A673 (cell line): Measurements from ENCODE around the gene ZFAND2A. TPM values are rescaled to one million over a fixed set of nuclear protein-coding genes. Genes with fewer than 3 reads are reported as not detected.
"Not testable (repeated sequence)": the region's sequence is repeated elsewhere in the genome, so short reads cannot be mapped to it uniquely, and the experiment has no call there.

Experiments
- BruUV-seq: library from RNA; stranded (reverse); fragments of 400-500 nt; replicated peaks from 2 replicates; lab custom pipeline; 2021; lab: Mats Ljungman, UMichigan
- CTCF ChIA-PET: fragments of 300-600 bp; sonication (Branson Sonifier 250); formaldehyde crosslinking; loops from one replicate; lab custom pipeline; 2022; ENCODE audit warnings: antibody characterized with exemption; lab: Charles Lee
- POLR2A ChIA-PET: fragments of 300-600 bp; sonication (Branson Sonifier 250); formaldehyde crosslinking; loops from one replicate; lab custom pipeline; 2022; ENCODE audit warnings: antibody characterized with exemption; ENCODE audit not compliant: low non-redundant PET; lab: Charles Lee
- DNase-seq: peaks from one replicate; pipeline ENCODE4 v3.0.0-alpha.2; 2015; ENCODE audit warnings: low spot score
- H3K27ac ChIP-seq: fragments of 200-600 bp; sonication (generic); 2 replicates; pipeline ENCODE4 v1.5.1; 2016; ENCODE audit warnings: mixed run types, low read depth, mild to moderate bottlenecking, mixed read lengths, antibody characterized with exemption, low read length; ENCODE audit not compliant: poor library complexity, severe bottlenecking
- H3K27me3 ChIP-seq: fragments of 200-600 bp; sonication (generic); replicated peaks from 2 replicates; pipeline ENCODE4 v1.6.1; 2017; ENCODE audit warnings: mixed run types, low read depth, mild to moderate bottlenecking, mixed read lengths, antibody characterized with exemption, low read length; ENCODE audit not compliant: insufficient read depth, poor library complexity
- H3K36me3 ChIP-seq: fragments of 200-600 bp; sonication (generic); 2 replicates; pipeline ENCODE4 v1.6.1; 2016; ENCODE audit warnings: mixed run types, mild to moderate bottlenecking, mixed read lengths, antibody characterized with exemption, low read length; ENCODE audit not compliant: insufficient read depth, poor library complexity, severe bottlenecking
- H3K4me1 ChIP-seq: fragments of 200-600 bp; sonication (generic); 2 replicates; pipeline ENCODE4 v1.6.1; 2017; ENCODE audit warnings: mixed run types, mild to moderate bottlenecking, mixed read lengths, antibody characterized with exemption, low read length; ENCODE audit not compliant: insufficient read depth, poor library complexity, severe bottlenecking
- H3K4me3 ChIP-seq: fragments of 200-600 bp; sonication (generic); 2 replicates; pipeline ENCODE4 v1.5.1; 2016; ENCODE audit warnings: low read depth, mixed run types, mild to moderate bottlenecking, mixed read lengths, low read length; ENCODE audit not compliant: poor library complexity, severe bottlenecking
- H3K9me3 ChIP-seq: fragments of 200-600 bp; sonication (generic); 2 replicates; pipeline ENCODE4 v1.6.1; 2016; ENCODE audit warnings: mixed run types, low read depth, mild to moderate bottlenecking, mixed read lengths, antibody characterized with exemption, low read length; ENCODE audit not compliant: poor library complexity, severe bottlenecking
- EZH2 ChIP-seq: fragments of 200-600 bp; sonication (generic); IDR thresholded peaks from 2 replicates; pipeline ENCODE4 v1.6.1; 2017; ENCODE audit warnings: borderline replicate concordance, low read depth, mild to moderate bottlenecking, mixed read lengths, antibody characterized with exemption, low read length; ENCODE audit not compliant: poor library complexity, severe bottlenecking
- intact Hi-C: fragments of 100-400 bp; cut with micrococcal nuclease; formaldehyde crosslinking; loops from one replicate; pipeline ENCODE4 v1.10.0; 2022; ENCODE audit not compliant: unreplicated experiment
- total RNA-seq: library from RNA; stranded (reverse); gene quantifications from 2 replicates; pipeline ENCODE4 v1.2.3, GENCODE V29; 2021
- TF ChIP-seq, protein P1 (sequence below): fragments of 300-800, 200-600 bp; sonication (generic); conservative IDR thresholded peaks from 2 replicates; pipeline ENCODE4 v1.5.1; 2017; ENCODE audit warnings: low read depth, mild to moderate bottlenecking, antibody characterized with exemption, low read length, moderate library complexity, mixed read lengths

ZFAND2A gene
- total RNA-seq, 1 experiment from 2014 or later = 27.4 TPM

DNA sequence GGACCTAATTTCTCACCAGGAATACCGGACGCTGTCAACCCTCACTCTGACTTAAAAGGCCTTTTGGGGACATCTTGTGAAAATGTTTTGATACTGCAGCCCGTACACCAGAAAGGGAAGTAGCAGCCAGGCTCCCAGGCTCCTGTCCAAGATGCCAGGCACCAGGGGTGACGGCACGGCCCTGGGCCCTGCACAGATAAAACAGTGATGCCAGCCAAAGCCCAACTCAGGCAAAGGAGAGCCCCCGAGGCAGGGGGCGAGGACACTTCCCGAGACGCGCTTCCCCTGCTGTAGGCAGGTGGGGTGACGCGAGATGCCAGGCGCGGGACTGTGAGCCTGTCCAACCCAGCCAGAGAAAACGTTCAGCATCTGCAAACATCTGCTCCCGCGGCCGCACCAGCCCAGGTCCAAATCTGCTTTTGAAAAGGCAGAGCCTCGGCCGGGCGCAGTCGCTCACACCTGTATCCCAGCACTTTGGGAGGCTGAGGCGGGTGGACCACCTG is 15.7 kb downstream of the ZFAND2A start:
- intact Hi-C loops = no loop called here
- peak; percentile 47 for DNase-seq

DNA sequence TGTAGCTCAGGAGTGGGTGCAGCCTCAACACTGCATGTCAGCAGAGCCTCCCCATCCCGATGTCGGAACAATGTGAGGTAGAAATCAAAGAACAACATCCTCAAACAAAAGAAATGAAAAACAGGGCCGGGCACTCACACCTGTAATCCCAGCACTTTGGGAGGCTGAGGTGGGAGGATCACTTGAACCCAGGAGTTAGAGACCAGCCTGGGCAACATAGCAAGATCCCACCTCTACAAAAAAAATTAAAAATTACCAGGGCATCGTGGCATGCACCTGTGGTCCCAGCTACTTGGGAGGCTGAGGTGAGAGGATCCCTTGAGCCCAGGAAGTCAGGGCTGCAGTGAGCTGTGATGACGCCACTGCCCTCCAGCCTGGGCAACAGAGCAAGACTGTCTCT is 17.0 kb downstream of the ZFAND2A start:
- BruUV-seq, POLR2A ChIA-PET: not testable (repeated sequence)
- CTCF ChIA-PET = interaction anchor here (0.6 kb wide), 1 partner anchor 34 kb away, joined by 3 read pairs; no protein-coding TSS in a partner anchor

More for the DNA sequence above, 15.7 kb downstream of the ZFAND2A start:
- no peaks in the 10 kb centered on the region for H3K4me1 ChIP-seq
- H3K36me3 ChIP-seq = no peaks in the 10 kb centered on the region
- H3K4me3 ChIP-seq = no peak overlapping the region
- no peaks in the 10 kb centered on the region for H3K9me3 ChIP-seq
- BruUV-seq = no TSS peak
- TF ChIP-seq EZH2 = no peak
- TF ChIP-seq, protein P1, sequence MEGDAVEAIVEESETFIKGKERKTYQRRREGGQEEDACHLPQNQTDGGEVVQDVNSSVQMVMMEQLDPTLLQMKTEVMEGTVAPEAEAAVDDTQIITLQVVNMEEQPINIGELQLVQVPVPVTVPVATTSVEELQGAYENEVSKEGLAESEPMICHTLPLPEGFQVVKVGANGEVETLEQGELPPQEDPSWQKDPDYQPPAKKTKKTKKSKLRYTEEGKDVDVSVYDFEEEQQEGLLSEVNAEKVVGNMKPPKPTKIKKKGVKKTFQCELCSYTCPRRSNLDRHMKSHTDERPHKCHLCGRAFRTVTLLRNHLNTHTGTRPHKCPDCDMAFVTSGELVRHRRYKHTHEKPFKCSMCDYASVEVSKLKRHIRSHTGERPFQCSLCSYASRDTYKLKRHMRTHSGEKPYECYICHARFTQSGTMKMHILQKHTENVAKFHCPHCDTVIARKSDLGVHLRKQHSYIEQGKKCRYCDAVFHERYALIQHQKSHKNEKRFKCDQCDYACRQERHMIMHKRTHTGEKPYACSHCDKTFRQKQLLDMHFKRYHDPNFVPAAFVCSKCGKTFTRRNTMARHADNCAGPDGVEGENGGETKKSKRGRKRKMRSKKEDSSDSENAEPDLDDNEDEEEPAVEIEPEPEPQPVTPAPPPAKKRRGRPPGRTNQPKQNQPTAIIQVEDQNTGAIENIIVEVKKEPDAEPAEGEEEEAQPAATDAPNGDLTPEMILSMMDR = peak; percentile 46; the same call in 1 of the 2 replicates
- H3K27me3 ChIP-seq = no peaks in the 10 kb centered on the region
- ChIA-PET CTCF (interaction anchor here (1.0 kb wide), 1 partner anchor 151 kb away, joined by 5 read pairs; no protein-coding TSS in a partner anchor), POLR2A (no interaction called here)
- no peak overlapping the region for H3K27ac ChIP-seq

DNA sequence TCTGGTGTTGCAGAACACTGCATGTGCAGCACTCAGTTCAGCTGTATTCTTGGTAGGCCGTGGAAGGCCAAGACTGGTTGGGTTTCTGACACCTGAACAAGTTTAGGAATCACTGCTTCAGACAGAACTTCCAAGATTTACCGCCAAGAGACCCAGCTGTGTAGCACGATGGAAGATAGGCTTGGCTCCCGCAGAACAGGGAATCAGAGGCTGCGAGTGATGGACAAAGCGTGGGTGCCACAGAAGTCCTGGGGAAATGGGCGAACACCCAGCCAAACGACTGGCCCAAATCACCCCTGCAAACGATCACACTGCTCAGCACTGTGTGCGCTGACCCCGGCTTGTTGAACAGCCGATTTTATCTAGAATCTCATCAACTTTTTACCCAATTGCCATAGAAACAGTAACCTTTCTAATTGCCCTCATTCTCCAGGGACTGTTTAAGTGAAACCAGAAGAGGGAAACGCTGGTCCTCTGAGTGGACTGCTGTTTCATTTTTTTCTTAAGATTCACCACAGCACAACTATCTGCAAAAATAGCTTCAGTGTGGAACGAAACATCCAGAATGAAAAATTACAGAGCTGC is 17.9 kb downstream of the ZFAND2A start:
- no peak for TF ChIP-seq EZH2
- TF ChIP-seq, protein P1 = no peak
- intact Hi-C loops = no loop called here
- CTCF ChIA-PET = no interaction called here

More for the DNA sequence above, 17.0 kb downstream of the ZFAND2A start:
- DNase-seq, H3K4me1 ChIP-seq, H3K9me3 ChIP-seq, H3K27me3 ChIP-seq, H3K36me3 ChIP-seq, H3K4me3 ChIP-seq, H3K27ac ChIP-seq, intact Hi-C loops: not testable (repeated sequence)

More for the DNA sequence above, 17.9 kb downstream of the ZFAND2A start:
- no TSS peak for BruUV-seq
- no peak overlapping the region for H3K4me3 ChIP-seq
- POLR2A ChIA-PET = no interaction called here
- H3K27me3 ChIP-seq = no peaks in the 10 kb centered on the region
- no peaks in the 10 kb centered on the region for H3K36me3 ChIP-seq
- no peaks in the 10 kb centered on the region for H3K9me3 ChIP-seq
- no peak overlapping the region for H3K27ac ChIP-seq
- no peaks in the 10 kb centered on the region for H3K4me1 ChIP-seq
- DNase-seq = no peak
